Breast epithelium (tissue), 4 donors: ENCODE results near the gene KLK8. TPM values are rescaled to one million over a fixed set of nuclear protein-coding genes. Genes with fewer than 3 reads are reported as not detected.
"Not testable (repeated sequence)": the region's sequence is repeated elsewhere in the genome, so short reads cannot be mapped to it uniquely, and the experiment has no call there.

Experiments
- DNase-seq, 2 donors: peaks; one replicate each; pipeline ENCODE4 v3.0.0-alpha.2; 2019; ENCODE audit warnings: low spot score in 2 of 2
- H3K27ac ChIP-seq, 2 donors: fragments of 200-600 bp; sonication (generic) in 1 of 2; one replicate each; pipeline ENCODE4 v1.5.1; 2016 to 2019; ENCODE audit warnings: mild to moderate bottlenecking in 1 of 2
- H3K27me3 ChIP-seq, 2 donors: fragments of 200-600 bp; sonication (generic) in 1 of 2; one replicate each; pipeline versions ENCODE4 v1.5.1 to v1.6.0; 2017 to 2019; ENCODE audit warnings: control low read depth in 1 of 2, mild to moderate bottlenecking in 1 of 2
- H3K36me3 ChIP-seq: fragments of 200-600 bp; one replicate; pipeline ENCODE4 v1.5.1; 2019
- H3K4me1 ChIP-seq, 2 donors: fragments of 200-600 bp; sonication (generic); one replicate each; pipeline ENCODE4 v1.5.1; 2016 to 2019; ENCODE audit warnings: control low read depth in 1 of 2
- H3K4me3 ChIP-seq, 3 donors: fragments of 200-600 bp; sonication (generic); 1 replicate in 2 of 3; 2 replicates in 1 of 3; pipeline ENCODE4 v1.5.1; 2016 to 2019; ENCODE audit warnings: mild to moderate bottlenecking in 3 of 3, moderate library complexity in 2 of 3
- H3K9me3 ChIP-seq, 2 donors: fragments of 200-600 bp; sonication (generic) in 1 of 2; one replicate each; pipeline ENCODE4 v1.5.1; 2016 to 2019; ENCODE audit warnings: control low read depth in 1 of 2
- CTCF ChIP-seq, 3 donors: fragments of 450-650 bp; IDR thresholded peaks; one replicate each; pipeline ENCODE4 v1.5.1; 2016 to 2017; ENCODE audit warnings: antibody characterized with exemption in 3 of 3, mild to moderate bottlenecking in 3 of 3, moderate library complexity in 3 of 3
- POLR2A ChIP-seq: fragments of 450-650 bp; IDR thresholded peaks from one replicate; pipeline ENCODE4 v1.6.1; 2016; ENCODE audit warnings: antibody characterized with exemption, mild to moderate bottlenecking, moderate library complexity
- POLR2AphosphoS5 ChIP-seq, 3 donors: sonication (generic); formaldehyde crosslinking; IDR thresholded peaks; one replicate each; pipeline ENCODE4 v1.6.1; 2017; ENCODE audit warnings: antibody characterized with exemption in 3 of 3
- intact Hi-C: fragments of 100-400 bp; cut with DNase I; formaldehyde crosslinking; loops from one replicate; pipeline ENCODE4 v1.15.1; 2023; ENCODE audit warnings: low total_unique reads
- total RNA-seq, 3 donors: library from RNA; depleted of rRNA; stranded (reverse); fragments of >200 nt; gene quantifications; one replicate each; pipeline ENCODE4 v1.1.0, GENCODE V29; 2016

Gene KLK8
- total RNA-seq, 3 donors from 2014 or later = 13.4 to 46.2 TPM; not detected in 1

GRCh38 chr19:50972795-50973376, 28.5 kb downstream of the KLK8 start:
- Histone ChIP-seq H3K27me3 (no peaks in the 10 kb centered on the region), H3K4me1 (peaks cover 0 to 3% of the 10 kb centered on the region in 2 donors), H3K27ac (no peak overlapping the region), H3K4me3 (no peak overlapping the region), H3K9me3 (no peaks in the 10 kb centered on the region), H3K36me3 (no peaks in the 10 kb centered on the region)
- no peak for DNase-seq
- intact Hi-C loops = loop anchor here (5.0 kb wide), 1 partner anchor 764 kb away; no protein-coding TSS in a partner anchor
- TF ChIP-seq POLR2A (no peak), POLR2AphosphoS5 (IDR thresholded peaks at IDR 0.05) (no peak), CTCF (IDR thresholded peaks at IDR 0.05) (no peak)

- intact Hi-C loops = loop anchor here (5.0 kb wide), 1 partner anchor 767 kb away; no protein-coding TSS in a partner anchor
- not testable (repeated sequence) for H3K4me1 ChIP-seq, H3K36me3 ChIP-seq, H3K9me3 ChIP-seq, DNase-seq, H3K27me3 ChIP-seq
- Histone ChIP-seq H3K4me3 (peak overlapping the region in 2 of 3 donors; percentile 12 to 40), H3K27ac (peak overlapping the region; percentile 86 to 87)
Observed at GRCh38 chr19:50969810-50970209, 31.6 kb downstream of the KLK8 start.

- DNase-seq = peak; percentile 63 to 88
- intact Hi-C loops = no loop called here
- no peaks in the 10 kb centered on the region for H3K9me3 ChIP-seq
- peak within 1 kb of the TSS; percentile 86 to 87 for H3K27ac ChIP-seq
- no peaks in the 10 kb centered on the region for H3K27me3 ChIP-seq
- peaks cover 0 to 3% of the 10 kb centered on the region in 2 donors for H3K4me1 ChIP-seq
- H3K36me3 ChIP-seq = no peaks in the 10 kb centered on the region
- TF ChIP-seq CTCF (IDR thresholded peaks at IDR 0.05) (no peak), POLR2A (no peak), POLR2AphosphoS5 (IDR thresholded peaks at IDR 0.05) (peak in 2 of 3 donors; percentile 14 to 46)
- peak within 1 kb of the TSS in 2 of 3 donors; percentile 18 to 40 for H3K4me3 ChIP-seq
Observed at GRCh38 chr19:50969413-50969760, 32.0 kb downstream of the KLK8 start, which contains the start of gene KLK6. Gene KLK6, minus strand, starts transcription at chr19:50969591. Its CDS starts 1,487 bp downstream, at chr19:50968104.

GRCh38 chr19:50968716-50969412, 32.5 kb downstream of the KLK8 start:
- H3K36me3 ChIP-seq = no peaks in the 10 kb centered on the region
- H3K4me1 ChIP-seq = peaks cover 0 to 3% of the 10 kb centered on the region in 2 donors
- DNase-seq = no peak
- H3K27me3 ChIP-seq = no peaks in the 10 kb centered on the region
- peak overlapping the region; percentile 86 to 87 for H3K27ac ChIP-seq
- intact Hi-C loops = no loop called here
- H3K4me3 ChIP-seq = peak overlapping the region in 2 of 3 donors; percentile 18 to 40
- TF ChIP-seq CTCF (IDR thresholded peaks at IDR 0.05) (no peak), POLR2A (no peak), POLR2AphosphoS5 (IDR thresholded peaks at IDR 0.05) (no peak)
- H3K9me3 ChIP-seq = no peaks in the 10 kb centered on the region

- intact Hi-C loops = no loop called here
- Histone ChIP-seq H3K27ac (peak overlapping the region; percentile 86 to 87), H3K36me3 (no peaks in the 10 kb centered on the region), H3K9me3 (no peaks in the 10 kb centered on the region), H3K27me3 (no peaks in the 10 kb centered on the region), H3K4me1 (peaks cover 0 to 3% of the 10 kb centered on the region in 2 donors), H3K4me3 (peak overlapping the region in 2 of 3 donors; percentile 18 to 25)
- TF ChIP-seq POLR2A (no peak), POLR2AphosphoS5 (IDR thresholded peaks at IDR 0.05) (no peak), CTCF (IDR thresholded peaks at IDR 0.05) (no peak)
- DNase-seq = no peak
Observed at GRCh38 chr19:50967929-50968715, 33.3 kb downstream of the KLK8 start.
